K562 (cell line): Measurements from ENCODE around the gene LLGL2. TPM values are rescaled to one million over a fixed set of nuclear protein-coding genes. Genes with fewer than 3 reads are reported as not detected.

ENCODE experiments used
- ARHGAP35 ChIP-seq: fragments of 450-650 bp; IDR thresholded peaks from 2 replicates; pipeline ENCODE4 v1.6.1; 2018; ENCODE audit not compliant: partially characterized antibody
- ARID4B ChIP-seq: sonication (generic); formaldehyde crosslinking; IDR thresholded peaks from 2 replicates; pipeline ENCODE4 v1.8.0; 2022; ENCODE audit warnings: mild to moderate bottlenecking, missing genetic modification reagents
- ARNT ChIP-seq, 2 experiments: fragments of 450-650 bp; IDR thresholded peaks; 2 replicates each; pipeline ENCODE4 v1.6.1; 2016; ENCODE audit warnings: mild to moderate bottlenecking in 1 of 2
- ETV6 ChIP-seq, 3 experiments: fragments of 150-350 bp in 1 of 3; sonication (generic) in 1 of 3; formaldehyde crosslinking in 1 of 3; IDR thresholded peaks; 2 replicates each; pipeline versions ENCODE4 v1.6.1 to v1.8.0; 2014 to 2022; ENCODE audit warnings: borderline replicate concordance in 2 of 3, low read depth in 2 of 3, antibody characterized with exemption in 1 of 3, low read length in 1 of 3, mild to moderate bottlenecking in 1 of 3, missing genetic modification reagents in 1 of 3
- HNRNPK ChIP-seq: fragments of 200-400 bp; formaldehyde crosslinking; IDR thresholded peaks from one replicate; pipeline ENCODE4 v1.6.1; 2018; ENCODE audit warnings: mild to moderate bottlenecking, low read depth, low read length; ENCODE audit not compliant: poor library complexity, severe bottlenecking
- MED1 ChIP-seq: sonication (generic); formaldehyde crosslinking; IDR thresholded peaks from 2 replicates; pipeline ENCODE4 v1.8.1; 2023; ENCODE audit warnings: missing genetic modification reagents, borderline replicate concordance
- MEF2D ChIP-seq: conservative IDR thresholded peaks from 2 replicates; pipeline ENCODE4 v1.6.1; 2016; ENCODE audit warnings: low read depth, missing genetic modification characterization, missing compliant biosample characterization
- NFATC3 ChIP-seq: fragments of 450-650 bp; IDR thresholded peaks from 2 replicates; pipeline ENCODE4 v1.6.1; 2017; ENCODE audit warnings: mild to moderate bottlenecking
- NFIX ChIP-seq: fragments of 250-450 bp; sonication (Bioruptor Pico); IDR thresholded peaks from 2 replicates; pipeline ENCODE4 v1.4.0; 2020; ENCODE audit warnings: low read depth, mild to moderate bottlenecking, moderate library complexity
- POLR2A ChIP-seq: fragments of 450-650 bp; conservative IDR thresholded peaks from 2 replicates; pipeline ENCODE4 v1.6.1; 2016
- POLR2AphosphoS5 ChIP-seq: IDR thresholded peaks from 2 replicates; pipeline ENCODE4 v1.6.1; 2011; ENCODE audit warnings: mild to moderate bottlenecking, low read depth, low read length, moderate library complexity; ENCODE audit not compliant: control insufficient read depth, insufficient read depth
- RBM25 ChIP-seq: fragments of 200-400 bp; formaldehyde crosslinking; IDR thresholded peaks from 2 replicates; pipeline ENCODE4 v1.6.1; 2018; ENCODE audit warnings: low read length, low read depth, moderate library complexity; ENCODE audit not compliant: severe bottlenecking
- RFX1 ChIP-seq: fragments of 450-650 bp; IDR thresholded peaks from 2 replicates; pipeline ENCODE4 v1.6.1; 2016; ENCODE audit warnings: mild to moderate bottlenecking, moderate library complexity
- RNF219 ChIP-seq: fragments of 250-450 bp; sonication (Bioruptor Pico); IDR thresholded peaks from 2 replicates; pipeline ENCODE4 v1.5.0; 2022; ENCODE audit warnings: mild to moderate bottlenecking
- SMAD1 ChIP-seq: fragments of 150-350 bp; IDR thresholded peaks from 2 replicates; pipeline ENCODE4 v1.6.1; 2014; ENCODE audit warnings: low read length, low read depth; ENCODE audit not compliant: partially characterized antibody
- ZFX ChIP-seq: sonication (generic); formaldehyde crosslinking; IDR thresholded peaks from 2 replicates; pipeline ENCODE4 v1.8.0; 2022; ENCODE audit warnings: mild to moderate bottlenecking, missing genetic modification reagents, moderate library complexity
- ZNF280A ChIP-seq: fragments of 450-650 bp; IDR thresholded peaks from 2 replicates; pipeline ENCODE4 v1.6.1; 2018; ENCODE audit warnings: mild to moderate bottlenecking, low read depth; ENCODE audit not compliant: partially characterized antibody
- ZNF316 ChIP-seq: fragments of 450-650 bp; IDR thresholded peaks from 2 replicates; pipeline ENCODE4 v1.6.1; 2016
- polyA plus RNA-seq, 8 experiments: library from polyadenylated mRNA; depleted of rRNA in 4 of 8; stranded (reverse) in 5 of 8; unstranded in 3 of 8; fragments of >200 nt; fragmentation: Nextera tagmentation in 2 of 8; fragmentation: Illumina TruSeq in 1 of 8; extraction: Ambion mirVana in 2 of 8; extraction: Trizol in 1 of 8; gene quantifications; 2 replicates each; pipeline versions ENCODE4 v1.2.1 to v1.2.3, GENCODE V29; 2011 to 2014; ENCODE audit warnings: inconsistent platforms in 1 of 8, missing spikeins in 1 of 8
- total RNA-seq, 7 experiments: library from RNA; depleted of rRNA in 6 of 7; stranded (reverse); fragments of >200 nt in 6 of 7; fragmentation: Illumina TruSeq in 2 of 7; extraction: Trizol in 2 of 7; gene quantifications; 2 replicates each; pipeline versions ENCODE4 v1.2.1 to v1.2.3, GENCODE V29; 2011 to 2021; ENCODE audit warnings: low replicate concordance in 1 of 7

LLGL2 gene
- total and polyA plus RNA-seq, 9 of the 15 experiments (the other 6 are each of a cell fraction or from before 2014, with no cell fraction given), result 0.32 to 24.4 (median 10.2) TPM

- no peak for TF ChIP-seq RNF219 (CRISPR knock-in tag)
- TF ChIP-seq ZFX (CRISPR knock-in tag), result peak; percentile 74
- TF ChIP-seq POLR2A, result no peak
- peak; percentile 57 for TF ChIP-seq RBM25
- TF ChIP-seq NFIX (CRISPR knock-in tag), result no peak
- no peak for TF ChIP-seq POLR2AphosphoS5
- TF ChIP-seq ZNF280A, result no peak
- no peak for TF ChIP-seq HNRNPK
- peak; percentile 100 for TF ChIP-seq ARID4B (CRISPR knock-in tag)
- no peak for TF ChIP-seq ARHGAP35
- TF ChIP-seq MED1 (CRISPR knock-in tag), result no peak
- TF ChIP-seq MEF2D, result no peak
- no peak for TF ChIP-seq ARNT (IDR thresholded peaks at IDR 0.05)
- TF ChIP-seq ZNF316, result no peak
- TF ChIP-seq ETV6 (IDR thresholded peaks at IDR 0.05; ENCODE audit: borderline replicate concordance in 1 of 2, low read depth in 2 of 2, low read length in 1 of 2), result no peak
- peak; percentile 93; the same call in 1 of the 2 replicates for TF ChIP-seq ETV6 (CRISPR knock-in tag; IDR thresholded peaks at IDR 0.05; ENCODE audit: borderline replicate concordance)
- TF ChIP-seq NFATC3, result no peak
- no peak for TF ChIP-seq RFX1
- TF ChIP-seq SMAD1, result no peak
These were observed 9.8 kb upstream of the LLGL2 start, which contains the start of gene CASKIN2 (continued) for GRCh38 chr17:75515496-75516254.
